Fibroblast of gingiva (primary cell): Measurements from ENCODE around the gene DCTN3.

Source experiments
- DNase-seq: peaks from one replicate; pipeline ENCODE4 v3.0.0-alpha.2; 2011; ENCODE audit warnings: low read depth

DCTN3 gene

DNA sequence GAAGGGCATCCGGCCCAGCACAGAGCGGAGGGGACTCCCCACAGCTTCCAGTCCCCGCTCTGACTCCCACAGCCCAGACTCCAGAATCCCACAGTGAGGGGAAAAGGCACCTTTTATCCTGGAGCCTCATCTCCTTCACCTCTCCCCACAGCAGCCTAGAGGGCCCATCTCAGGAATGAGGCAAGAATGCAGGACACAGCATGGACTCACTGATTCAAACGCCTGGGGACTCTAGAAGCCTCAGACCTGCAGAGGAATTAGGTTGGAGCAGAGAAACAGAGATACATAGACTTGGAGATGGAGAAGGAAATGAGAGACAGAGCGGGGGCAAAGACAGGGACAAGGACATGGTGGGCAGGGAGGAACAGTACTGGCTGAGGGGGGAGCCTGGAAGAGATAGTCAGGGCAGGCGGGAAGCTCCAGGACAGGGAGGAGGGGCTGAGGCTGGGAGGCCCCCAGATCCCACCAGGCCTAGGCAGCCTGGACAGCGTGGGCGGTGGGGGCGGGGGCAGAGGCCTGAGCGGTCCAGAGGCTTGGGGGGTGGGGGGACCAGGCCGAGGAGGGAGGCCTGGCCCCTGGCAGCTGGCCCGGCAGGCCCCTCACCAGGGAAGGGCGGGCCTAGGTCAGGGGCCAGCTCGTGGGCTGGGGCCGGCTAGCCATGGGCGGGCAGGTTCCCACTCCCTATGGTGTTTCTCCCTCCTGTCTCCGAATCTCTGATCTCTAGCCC is 46.5 kb downstream of the DCTN3 start:
- no peak for DNase-seq

GRCh38 chr9:34572628-34573027 is 47.7 kb downstream of the DCTN3 start:
- DNase-seq = no peak

DNA sequence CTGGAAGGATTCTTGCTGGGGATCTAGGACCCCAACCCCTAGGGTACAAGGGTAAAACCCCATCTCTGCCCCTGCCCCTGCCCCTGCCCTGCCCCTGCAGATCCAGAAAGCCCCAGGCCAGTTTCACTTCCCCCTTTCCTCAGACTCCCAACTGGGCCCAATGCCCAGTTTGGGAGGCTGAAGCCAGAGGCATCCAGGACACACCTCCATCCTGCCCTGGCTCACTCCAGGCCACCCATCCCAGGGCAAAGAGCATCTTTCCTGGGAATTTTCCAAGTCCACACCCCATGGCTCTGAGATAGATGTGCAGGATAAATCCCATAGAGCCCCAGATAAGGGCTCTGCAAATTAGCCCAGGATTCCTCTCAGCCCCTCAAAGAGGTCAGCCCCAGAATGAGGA is 48.2 kb downstream of the DCTN3 start:
- no peak for DNase-seq

DNA sequence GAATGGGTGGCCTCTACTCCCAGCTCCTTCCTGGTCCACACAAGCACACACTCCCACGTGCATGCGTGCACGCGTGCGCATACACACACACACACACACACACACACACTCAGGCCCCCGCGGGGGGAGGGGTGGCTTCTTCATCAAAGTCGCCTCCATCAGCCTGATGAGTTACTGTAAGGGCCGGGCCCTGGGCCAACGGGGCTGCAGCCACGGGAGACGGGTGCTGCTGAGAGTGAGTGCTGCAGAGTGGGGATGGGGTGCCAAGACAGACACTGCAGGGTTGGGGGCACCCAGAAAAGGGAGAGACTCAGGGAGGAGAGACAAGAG is 48.8 kb downstream of the DCTN3 start:
- DNase-seq = no peak

- no peak for DNase-seq
Measured at GRCh38 chr9:34570809-34571480, 49.4 kb downstream of the DCTN3 start.

DNA sequence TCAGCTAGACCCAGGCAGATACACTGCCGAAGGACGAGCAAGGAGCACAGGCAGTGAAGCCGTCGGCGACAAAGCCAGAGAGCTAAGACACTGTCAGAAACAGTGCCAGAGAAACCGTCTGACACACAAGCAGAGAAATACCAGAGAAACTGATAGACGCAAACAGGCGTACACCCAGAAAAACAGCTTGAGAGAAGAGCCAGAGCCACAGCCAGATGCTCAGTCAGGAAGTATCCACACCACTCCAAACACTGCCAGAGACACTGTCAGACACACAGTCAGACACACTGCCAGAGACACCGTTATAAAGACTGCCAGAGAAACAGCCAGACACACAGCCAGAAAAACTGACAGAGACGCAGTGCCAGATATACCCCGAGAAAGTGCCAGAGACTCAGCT is 49.9 kb downstream of the DCTN3 start:
- no peak for DNase-seq

- DNase-seq = no peak
Measured at GRCh38 chr9:34568774-34569173, 51.5 kb downstream of the DCTN3 start.

- no peak for DNase-seq
Measured at GRCh38 chr9:34568133-34568532, 52.2 kb downstream of the DCTN3 start.

DNA sequence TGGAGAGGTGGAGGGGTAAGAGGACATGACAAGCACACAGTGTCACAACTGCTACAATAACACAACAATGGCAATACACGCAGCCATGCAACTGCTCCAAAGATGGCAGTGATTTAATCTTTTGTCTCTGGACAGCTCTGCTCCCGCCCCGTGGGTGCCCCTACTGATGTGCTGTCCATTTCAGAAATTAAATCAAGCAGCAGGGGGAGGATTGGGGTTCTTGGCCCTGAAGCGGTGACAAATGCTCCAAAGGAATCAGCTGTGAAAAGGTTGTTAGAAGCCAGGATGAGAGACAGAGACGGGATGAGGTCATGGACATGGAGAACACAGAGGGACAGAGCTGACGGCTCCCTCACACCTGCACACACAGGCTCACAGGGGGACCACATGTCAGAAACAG is 53.3 kb downstream of the DCTN3 start:
- DNase-seq = no peak

GRCh38 chr9:34566322-34566721 is 54.0 kb downstream of the DCTN3 start:
- DNase-seq = no peak

DNA sequence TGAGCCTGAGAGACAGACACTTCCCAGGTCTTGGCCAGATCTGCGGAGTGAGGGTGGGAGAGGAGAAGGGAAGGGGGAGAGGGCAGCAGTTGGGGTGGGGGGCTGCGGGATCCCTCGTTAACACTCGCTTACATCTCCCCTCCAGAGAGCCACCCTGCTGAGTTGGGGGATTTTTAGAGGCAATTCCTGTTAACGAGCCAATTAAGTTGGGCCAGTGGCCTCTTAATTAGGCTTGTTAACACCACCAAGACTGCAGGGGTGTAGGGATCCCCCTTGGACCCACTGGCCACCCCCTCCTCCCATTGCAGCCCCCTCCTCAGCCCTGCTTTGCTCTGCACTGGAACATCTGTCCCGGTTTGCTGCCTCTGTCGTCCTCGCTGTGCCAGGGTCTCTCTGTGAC is 54.4 kb downstream of the DCTN3 start:
- no peak for DNase-seq

GRCh38 chr9:34564617-34565016 is 55.7 kb downstream of the DCTN3 start:
- DNase-seq = no peak
